22Rv1 (cell line): Measurements from ENCODE around the gene SYCP1.

Experiments used
- H3K27ac ChIP-seq: fragments of 450-650 bp; 2 replicates; pipeline ENCODE4 v1.5.1; 2017
- ZFX ChIP-seq: fragments of 450-650 bp; IDR thresholded peaks from 2 replicates; pipeline ENCODE4 v1.6.1; 2017; ENCODE audit warnings: antibody characterized with exemption, borderline replicate concordance
- TF ChIP-seq, protein P1 (sequence below): fragments of 450-650 bp; IDR thresholded peaks from 2 replicates; pipeline ENCODE4 v1.5.1; 2017; ENCODE audit warnings: mild to moderate bottlenecking

The SYCP1 gene

DNA sequence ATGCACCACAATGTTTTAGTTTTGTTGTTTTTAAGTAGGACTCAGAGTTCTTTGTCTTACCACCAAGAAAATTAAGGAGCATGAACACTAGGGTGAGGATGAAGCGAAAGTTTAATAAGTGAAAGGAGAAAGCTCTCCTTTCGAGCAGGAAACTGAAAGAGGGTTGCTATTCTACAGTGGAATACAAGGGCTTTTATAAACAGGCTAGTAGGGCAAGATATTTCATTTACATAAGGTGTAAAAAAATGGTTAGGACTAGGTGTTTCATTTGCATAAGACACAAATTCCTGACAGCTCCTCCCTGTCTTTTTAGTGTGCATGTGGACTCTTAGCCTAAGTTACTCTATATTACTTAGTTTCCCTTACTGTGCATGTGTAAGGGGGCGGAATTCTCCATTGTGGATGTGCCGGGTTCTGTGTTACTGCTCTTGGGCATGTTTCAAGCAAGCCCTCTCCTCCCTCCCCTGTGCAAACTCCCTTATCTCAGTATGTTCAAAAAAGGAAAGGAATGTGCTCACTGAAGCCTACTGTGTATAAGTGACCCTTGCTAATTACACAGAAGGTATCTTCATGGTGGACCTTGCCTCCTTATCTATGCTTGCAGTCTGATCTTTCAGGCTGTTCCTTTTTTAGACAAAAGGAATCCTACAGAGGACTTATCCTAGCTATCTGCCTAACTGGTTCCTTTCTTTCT is 182.3 kb downstream of the SYCP1 start:
- TF ChIP-seq, protein P1, sequence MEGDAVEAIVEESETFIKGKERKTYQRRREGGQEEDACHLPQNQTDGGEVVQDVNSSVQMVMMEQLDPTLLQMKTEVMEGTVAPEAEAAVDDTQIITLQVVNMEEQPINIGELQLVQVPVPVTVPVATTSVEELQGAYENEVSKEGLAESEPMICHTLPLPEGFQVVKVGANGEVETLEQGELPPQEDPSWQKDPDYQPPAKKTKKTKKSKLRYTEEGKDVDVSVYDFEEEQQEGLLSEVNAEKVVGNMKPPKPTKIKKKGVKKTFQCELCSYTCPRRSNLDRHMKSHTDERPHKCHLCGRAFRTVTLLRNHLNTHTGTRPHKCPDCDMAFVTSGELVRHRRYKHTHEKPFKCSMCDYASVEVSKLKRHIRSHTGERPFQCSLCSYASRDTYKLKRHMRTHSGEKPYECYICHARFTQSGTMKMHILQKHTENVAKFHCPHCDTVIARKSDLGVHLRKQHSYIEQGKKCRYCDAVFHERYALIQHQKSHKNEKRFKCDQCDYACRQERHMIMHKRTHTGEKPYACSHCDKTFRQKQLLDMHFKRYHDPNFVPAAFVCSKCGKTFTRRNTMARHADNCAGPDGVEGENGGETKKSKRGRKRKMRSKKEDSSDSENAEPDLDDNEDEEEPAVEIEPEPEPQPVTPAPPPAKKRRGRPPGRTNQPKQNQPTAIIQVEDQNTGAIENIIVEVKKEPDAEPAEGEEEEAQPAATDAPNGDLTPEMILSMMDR, result no peak
- no peak for TF ChIP-seq ZFX
- no peak overlapping the region for H3K27ac ChIP-seq

DNA sequence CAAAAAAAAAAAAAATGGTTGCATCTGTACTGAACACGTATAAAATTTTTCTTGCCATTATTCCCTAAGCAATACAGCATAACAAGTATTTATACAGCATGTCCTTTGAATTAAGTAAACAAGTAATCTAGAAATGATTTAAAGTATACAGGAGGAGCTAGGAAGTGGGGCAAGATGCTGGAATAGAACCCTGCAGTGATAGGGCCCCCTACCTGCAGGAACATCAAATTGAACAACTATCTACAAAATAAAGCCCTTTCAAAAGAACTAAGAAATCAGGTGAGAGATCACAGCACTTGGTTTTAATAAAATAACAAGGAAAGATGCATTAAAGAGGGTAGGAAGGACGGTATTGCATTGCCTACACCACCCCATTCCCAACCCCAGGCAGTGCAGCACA is 185.8 kb downstream of the SYCP1 start:
- H3K27ac ChIP-seq, result no peak overlapping the region
- TF ChIP-seq, protein P1, result peak; percentile 4; the same call in 1 of the 2 replicates
- TF ChIP-seq ZFX, result no peak

DNA sequence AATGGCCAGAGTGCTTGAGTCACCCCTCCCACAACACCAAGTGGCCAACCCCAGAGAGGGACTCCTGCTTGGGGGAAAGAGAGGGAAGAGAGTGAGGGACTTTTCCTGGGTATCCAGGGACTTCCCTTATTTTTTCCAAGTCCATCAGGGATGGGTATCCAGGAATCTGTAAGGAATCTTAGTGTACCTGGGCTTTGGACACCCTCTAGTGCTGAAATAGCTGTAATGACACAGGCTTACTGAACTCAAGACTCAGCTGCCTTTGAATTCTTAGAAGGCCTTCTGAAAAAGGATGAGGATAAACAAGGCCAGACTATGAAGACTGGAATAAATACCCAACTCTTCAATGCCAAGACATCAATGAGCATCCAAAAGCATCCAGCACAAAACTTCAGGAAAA is 187.0 kb downstream of the SYCP1 start:
- no peak overlapping the region for H3K27ac ChIP-seq
- TF ChIP-seq, protein P1, result peak; percentile 26; the same call in 1 of the 2 replicates
- no peak for TF ChIP-seq ZFX
